CD14-positive monocyte (primary cell): ENCODE results near the gene LY6G6D. TPM values are rescaled to one million over a fixed set of nuclear protein-coding genes. Genes with fewer than 3 reads are reported as not detected.

Experiments used
- DNase-seq, 3 donors: peaks; one replicate each; pipeline ENCODE4 v3.0.0-alpha.2; 2011 to 2022
- H2AFZ ChIP-seq: 2 replicates; pipeline ENCODE4 v1.6.0; 2012; ENCODE audit warnings: mild to moderate bottlenecking, low read depth, low read length, inconsistent platforms; ENCODE audit not compliant: insufficient read depth, poor library complexity, severe bottlenecking
- H3K27ac ChIP-seq, 2 donors: 1 replicate in 1 of 2; 2 replicates in 1 of 2; pipeline ENCODE4 v1.5.1; 2012 to 2013; ENCODE audit warnings: low read length in 2 of 2, control low read depth in 1 of 2, inconsistent platforms in 1 of 2, low read depth in 1 of 2, mild to moderate bottlenecking in 1 of 2
- H3K27me3 ChIP-seq, 2 donors: one replicate each; pipeline versions ENCODE4 v1.6.0 to v1.6.1; 2011 to 2013; ENCODE audit warnings: low read length in 2 of 2; ENCODE audit not compliant: control insufficient read depth in 2 of 2, insufficient read depth in 2 of 2
- H3K36me3 ChIP-seq, 2 donors: replicated peaks in 1 of 2; 1 replicate in 1 of 2; 2 replicates in 1 of 2; pipeline versions ENCODE4 v1.5.1 to v1.6.1; 2012 to 2013; ENCODE audit warnings: low read length in 2 of 2, control low read depth in 1 of 2, inconsistent platforms in 1 of 2, mild to moderate bottlenecking in 1 of 2; ENCODE audit not compliant: insufficient read depth in 2 of 2, control insufficient read depth in 1 of 2
- H3K4me1 ChIP-seq, 2 donors: 1 replicate in 1 of 2; 2 replicates in 1 of 2; pipeline versions ENCODE4 v1.5.1 to v1.6.1; 2012 to 2013; ENCODE audit warnings: low read length in 2 of 2, control low read depth in 1 of 2, inconsistent platforms in 1 of 2, mild to moderate bottlenecking in 1 of 2, moderate library complexity in 1 of 2; ENCODE audit not compliant: insufficient read depth in 2 of 2, control insufficient read depth in 1 of 2
- H3K4me2 ChIP-seq: replicated peaks from 2 replicates; pipeline ENCODE3; 2012; ENCODE audit warnings: low read length, moderate library complexity, mild to moderate bottlenecking; ENCODE audit not compliant: poor library complexity, severe bottlenecking; ENCODE audit errors: extremely low read depth
- H3K4me3 ChIP-seq, 3 experiments: fragments of 200-600 bp in 1 of 3; sonication (generic) in 1 of 3; replicated peaks in 1 of 3; 1 replicate in 2 of 3; 2 replicates in 1 of 3; pipeline ENCODE4 v1.5.1; 2011 to 2013; ENCODE audit warnings: low read length in 3 of 3, mild to moderate bottlenecking in 3 of 3, control low read depth in 2 of 3, low read depth in 2 of 3, inconsistent platforms in 1 of 3, moderate library complexity in 1 of 3
- H3K79me2 ChIP-seq: 2 replicates; pipeline ENCODE4 v1.6.0; 2012; ENCODE audit warnings: mild to moderate bottlenecking, control low read depth, inconsistent platforms, low read length, moderate library complexity; ENCODE audit not compliant: insufficient read depth
- H3K9ac ChIP-seq: 2 replicates; pipeline ENCODE4 v1.6.0; 2017; ENCODE audit warnings: low read length, mild to moderate bottlenecking; ENCODE audit not compliant: insufficient read depth, poor library complexity, severe bottlenecking
- H3K9me3 ChIP-seq, 2 donors: replicated peaks in 1 of 2; 1 replicate in 1 of 2; 2 replicates in 1 of 2; pipeline versions ENCODE4 v1.5.1 to v1.6.1; 2012 to 2013; ENCODE audit warnings: low read length in 2 of 2, control low read depth in 1 of 2; ENCODE audit not compliant: control insufficient read depth in 1 of 2, insufficient read depth in 1 of 2
- H4K20me1 ChIP-seq: 2 replicates; pipeline ENCODE4 v1.6.0; 2012; ENCODE audit warnings: mild to moderate bottlenecking, low read length, control low read depth, moderate library complexity; ENCODE audit not compliant: insufficient read depth
- H3K27ac Mint-ChIP-seq, 7 donors: one replicate each; pipeline ENCODE4 v1.8.0; 2020; ENCODE audit warnings: mild to moderate bottlenecking in 7 of 7, mixed read lengths in 7 of 7, moderate library complexity in 6 of 7, inconsistent platforms in 2 of 7
- H3K27me3 Mint-ChIP-seq, 3 donors: one replicate each; pipeline ENCODE4 v1.8.0; 2021 to 2022; ENCODE audit warnings: low read depth in 3 of 3, mild to moderate bottlenecking in 3 of 3, mixed read lengths in 3 of 3, moderate library complexity in 3 of 3, inconsistent platforms in 1 of 3
- H3K36me3 Mint-ChIP-seq, 2 donors: one replicate each; pipeline ENCODE4 v1.8.0; 2020; ENCODE audit warnings: mixed read lengths in 2 of 2, inconsistent platforms in 1 of 2, mild to moderate bottlenecking in 1 of 2
- H3K4me1 Mint-ChIP-seq: one replicate; pipeline ENCODE4 v1.8.0; 2020; ENCODE audit warnings: mild to moderate bottlenecking, mixed read lengths
- H3K4me3 Mint-ChIP-seq, 2 donors: one replicate each; pipeline ENCODE4 v1.8.0; 2020; ENCODE audit warnings: mild to moderate bottlenecking in 2 of 2, mixed read lengths in 2 of 2, moderate library complexity in 1 of 2
- H3K9me3 Mint-ChIP-seq, 7 donors: one replicate each; pipeline ENCODE4 v1.8.0; 2020 to 2022; ENCODE audit warnings: mixed read lengths in 7 of 7, mild to moderate bottlenecking in 6 of 7, moderate library complexity in 6 of 7, inconsistent platforms in 2 of 7
- CTCF ChIP-seq: fragments of 200-600 bp; IDR thresholded peaks from one replicate; pipeline ENCODE4 v1.8.0; 2022; ENCODE audit warnings: antibody characterized with exemption, mild to moderate bottlenecking
- WGBS: methylation state at CpG from one replicate; pipeline ENCODE4 v1.1.5; 2013; ENCODE audit warnings: missing lambda C conversion rate; ENCODE audit not compliant: insufficient coverage; 5-methylcytosine and 5-hydroxymethylcytosine counted together
- intact Hi-C, 2 donors: fragments of 100-400 bp; cut with micrococcal nuclease; formaldehyde crosslinking; loops; one replicate each; pipeline versions ENCODE4 v1.15.0 to v1.15.1; 2023
- polyA plus RNA-seq, 3 donors: library from polyadenylated mRNA; depleted of rRNA in 1 of 3; unstranded in 2 of 3; stranded (reverse) in 1 of 3; fragments of 300-500 nt in 2 of 3; fragments of >200 nt in 1 of 3; fragmentation: Illumina TruSeq in 2 of 3; gene quantifications; 1 replicate in 2 of 3; 2 replicates in 1 of 3; pipeline ENCODE4 v1.2.3, GENCODE V29; 2012 to 2021

The LY6G6D gene
- polyA plus RNA-seq, 3 donors: not detected

- H3K36me3 Mint-ChIP-seq: peaks cover 40 to 47% of the 10 kb centered on the region in 2 donors
- H3K27ac Mint-ChIP-seq: peak overlapping the region; percentile 95 to 100 (median 99)
- no peaks in the 10 kb centered on the region for H3K9me3 ChIP-seq
- peak overlapping the region; percentile 94 for H3K4me2 ChIP-seq
- H3K4me1 Mint-ChIP-seq: peaks cover 61% of the 10 kb centered on the region
- H3K27ac ChIP-seq: peak overlapping the region; percentile 91 to 99
- no CpG with 5 or more reads among the region's 2 CpGs for WGBS
- H3K36me3 ChIP-seq: peaks cover 39 to 40% of the 10 kb centered on the region in 2 donors
- peaks cover 76% of the 10 kb centered on the region for H3K79me2 ChIP-seq
- DNase-seq: no peak
- peaks cover 68 to 80% of the 10 kb centered on the region in 2 donors for H3K4me1 ChIP-seq
- peaks cover 0 to 5% (median 0%) of the 10 kb centered on the region in 3 donors for H3K27me3 Mint-ChIP-seq
- no peak overlapping the region for H2AFZ ChIP-seq
- peak overlapping the region; percentile 89 for H3K9ac ChIP-seq
- H3K4me3 Mint-ChIP-seq: peak overlapping the region; percentile 99 to 100
- no peaks in the 10 kb centered on the region for H3K27me3 ChIP-seq
- intact Hi-C loops: loop anchor here (5.0 to 10.0 kb wide), 3 partner anchors 33 to 190 kb away; partner anchors contain the start of genes ATP6V1G2 (in 1 of the 2), DDX39B (in 1 of the 2), NFKBIL1 (in 1 of the 2) and VARS1 (in 1 of the 2)
- peaks cover 48% of the 10 kb centered on the region for H4K20me1 ChIP-seq
- H3K9me3 Mint-ChIP-seq: peaks cover 0 to 2% (median 0%) of the 10 kb centered on the region in 7 donors
- no peak for TF ChIP-seq CTCF
- H3K4me3 ChIP-seq: peak overlapping the region; percentile 74 to 100 (median 96)
These were observed 19.2 kb downstream of the LY6G6D start for GRCh38 chr6:31734247-31734820.

- Histone ChIP-seq H3K27ac (peak overlapping the region; percentile 91 to 99), H3K9ac (peak overlapping the region; percentile 89), H3K4me1 (peaks cover 68 to 82% of the 10 kb centered on the region in 2 donors), H3K36me3 (peaks cover 39 to 40% of the 10 kb centered on the region in 2 donors), H4K20me1 (peaks cover 48% of the 10 kb centered on the region), H3K9me3 (no peaks in the 10 kb centered on the region), H3K27me3 (no peaks in the 10 kb centered on the region), H3K4me3 (peak overlapping the region; percentile 74 to 100 (median 96)), H3K79me2 (peaks cover 74% of the 10 kb centered on the region), H2AFZ (no peak overlapping the region), H3K4me2 (peak overlapping the region; percentile 94)
- Mint-ChIP-seq H3K27ac (peak overlapping the region; percentile 95 to 100 (median 99)), H3K36me3 (peaks cover 40 to 47% of the 10 kb centered on the region in 2 donors), H3K9me3 (peaks cover 0 to 2% (median 0%) of the 10 kb centered on the region in 7 donors), H3K4me3 (peak overlapping the region; percentile 99 to 100), H3K27me3 (peaks cover 0 to 5% (median 2%) of the 10 kb centered on the region in 3 donors), H3K4me1 (peaks cover 65% of the 10 kb centered on the region)
- 0% methylated on average over 12 of the region's 18 CpGs for WGBS
- TF ChIP-seq CTCF: no peak
- intact Hi-C loops: loop anchor here (5.0 to 10.0 kb wide), 4 partner anchors 32 to 190 kb away; partner anchors contain the start of genes ATP6V1G2 (in 1 of the 2), CSNK2B (in 1 of the 2), DDX39B (in 1 of the 2) and LY6G5B (in 1 of the 2)
- DNase-seq: peak; percentile 83 to 91 (median 89)
These were observed 19.8 kb downstream of the LY6G6D start for GRCh38 chr6:31734821-31735406.
